Stimulated activated CD4-positive, alpha-beta T cell treated with anti-CD3 and anti-CD28 coated beads, Interleukin-15, amount 100 ng/mL, for 24 hours (primary cell): ENCODE measurements around the gene AGBL5.

Experiments used
- DNase-seq: peaks from one replicate; pipeline ENCODE4 v3.0.0-alpha.2; 2020

AGBL5 gene

GRCh38 chr2:27079233-27080139 is 28.0 kb downstream of the AGBL5 start:
- DNase-seq, result no peak

GRCh38 chr2:27080140-27080469 is 28.6 kb downstream of the AGBL5 start:
- DNase-seq, result no peak

DNA sequence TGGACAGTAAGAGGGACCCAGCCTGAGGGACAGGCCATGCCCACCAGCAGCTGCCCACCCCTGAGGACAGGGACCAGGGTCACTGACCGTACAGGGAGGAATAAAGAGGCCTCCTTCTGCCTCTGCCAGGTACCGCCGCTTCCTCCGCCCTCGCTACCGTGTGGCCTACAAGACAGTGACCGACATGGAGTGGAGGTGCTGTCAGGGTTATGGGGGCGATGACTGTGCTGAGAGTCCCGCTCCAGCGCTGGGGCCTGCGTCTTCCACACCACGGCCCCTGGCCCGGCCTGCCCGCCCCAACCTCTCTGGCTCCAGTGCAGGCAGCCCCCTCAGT is 29.1 kb downstream of the AGBL5 start:
- no peak for DNase-seq

DNA sequence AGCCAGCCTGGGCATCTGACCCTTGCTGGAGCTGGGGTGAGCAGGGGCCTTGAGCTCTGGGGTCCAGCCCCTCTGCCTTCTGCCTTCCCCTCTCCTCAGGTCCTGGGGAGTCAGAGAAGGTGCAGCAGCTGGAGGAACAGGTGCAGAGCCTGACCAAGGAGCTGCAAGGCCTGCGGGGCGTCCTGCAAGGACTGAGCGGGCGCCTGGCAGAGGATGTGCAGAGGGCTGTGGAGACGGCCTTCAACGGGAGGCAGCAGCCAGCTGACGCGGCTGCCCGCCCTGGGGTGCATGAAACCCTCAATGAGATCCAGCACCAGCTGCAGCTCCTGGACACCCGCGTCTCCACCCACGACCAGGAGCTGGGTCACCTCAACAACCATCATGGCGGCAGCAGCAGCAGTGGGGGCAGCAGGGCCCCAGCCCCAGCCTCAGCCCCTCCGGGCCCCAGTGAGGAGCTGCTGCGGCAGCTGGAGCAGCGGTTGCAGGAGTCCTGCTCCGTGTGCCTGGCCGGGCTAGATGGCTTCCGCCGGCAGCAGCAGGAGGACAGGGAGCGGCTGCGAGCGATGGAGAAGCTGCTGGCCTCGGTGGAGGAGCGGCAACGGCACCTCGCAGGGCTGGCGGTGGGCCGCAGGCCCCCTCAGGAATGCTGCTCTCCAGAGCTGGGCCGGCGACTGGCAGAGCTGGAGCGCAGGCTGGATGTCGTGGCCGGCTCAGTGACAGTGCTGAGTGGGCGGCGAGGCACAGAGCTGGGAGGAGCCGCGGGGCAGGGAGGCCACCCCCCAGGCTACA is 30.7 kb downstream of the AGBL5 start:
- DNase-seq, result no peak

DNA sequence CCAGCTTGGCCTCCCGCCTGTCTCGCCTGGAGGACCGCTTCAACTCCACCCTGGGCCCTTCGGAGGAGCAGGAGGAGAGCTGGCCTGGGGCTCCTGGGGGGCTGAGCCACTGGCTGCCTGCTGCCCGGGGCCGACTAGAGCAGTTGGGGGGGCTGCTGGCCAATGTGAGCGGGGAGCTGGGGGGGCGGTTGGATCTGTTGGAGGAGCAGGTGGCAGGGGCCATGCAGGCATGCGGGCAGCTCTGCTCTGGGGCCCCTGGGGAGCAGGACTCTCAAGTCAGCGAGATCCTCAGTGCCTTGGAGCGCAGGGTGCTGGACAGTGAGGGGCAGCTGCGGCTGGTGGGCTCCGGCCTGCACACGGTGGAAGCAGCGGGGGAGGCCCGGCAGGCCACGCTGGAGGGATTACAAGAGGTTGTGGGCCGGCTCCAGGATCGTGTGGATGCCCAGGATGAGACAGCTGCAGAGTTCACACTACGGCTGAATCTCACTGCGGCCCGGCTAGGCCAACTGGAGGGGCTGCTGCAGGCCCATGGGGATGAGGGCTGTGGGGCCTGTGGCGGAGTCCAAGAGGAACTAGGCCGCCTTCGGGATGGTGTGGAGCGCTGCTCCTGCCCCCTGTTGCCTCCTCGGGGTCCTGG is 31.4 kb downstream of the AGBL5 start:
- DNase-seq, result no peak

GRCh38 chr2:27083410-27084296 is 32.2 kb downstream of the AGBL5 start:
- no peak for DNase-seq

DNA sequence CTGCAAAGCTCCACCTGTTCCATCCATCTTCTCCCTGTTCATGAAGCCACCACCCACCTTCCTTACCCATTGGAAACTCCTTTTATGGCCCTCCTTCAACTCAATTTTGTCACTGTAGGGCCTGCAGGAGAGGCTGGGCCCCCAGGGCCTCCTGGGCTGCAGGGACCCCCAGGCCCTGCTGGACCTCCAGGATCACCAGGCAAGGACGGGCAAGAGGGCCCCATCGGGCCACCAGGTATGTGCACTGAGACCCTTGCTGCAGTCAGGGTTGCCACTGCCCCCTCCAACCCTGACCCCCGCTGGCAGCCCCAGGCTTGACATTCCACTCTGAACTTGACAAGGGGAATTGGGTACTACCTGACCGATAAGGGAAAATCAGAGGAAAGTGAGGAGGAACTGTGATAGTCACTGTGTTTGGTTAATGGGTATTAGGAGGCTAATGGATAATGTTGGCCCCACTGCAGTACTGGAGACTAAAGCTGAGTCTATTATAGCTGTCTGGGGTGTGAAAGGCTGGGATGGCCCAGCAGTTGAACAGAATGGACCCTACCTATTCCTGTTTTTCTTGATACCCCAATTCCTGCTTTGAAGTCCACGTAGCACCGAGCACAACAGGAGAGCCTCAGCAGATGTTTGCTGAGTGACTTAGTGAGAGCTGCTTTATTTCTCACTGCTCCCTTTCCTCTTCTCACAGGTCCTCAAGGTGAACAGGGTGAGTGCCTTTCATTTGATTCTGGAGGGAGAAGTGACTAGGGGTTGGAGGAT is 33.0 kb downstream of the AGBL5 start:
- no peak for DNase-seq

DNA sequence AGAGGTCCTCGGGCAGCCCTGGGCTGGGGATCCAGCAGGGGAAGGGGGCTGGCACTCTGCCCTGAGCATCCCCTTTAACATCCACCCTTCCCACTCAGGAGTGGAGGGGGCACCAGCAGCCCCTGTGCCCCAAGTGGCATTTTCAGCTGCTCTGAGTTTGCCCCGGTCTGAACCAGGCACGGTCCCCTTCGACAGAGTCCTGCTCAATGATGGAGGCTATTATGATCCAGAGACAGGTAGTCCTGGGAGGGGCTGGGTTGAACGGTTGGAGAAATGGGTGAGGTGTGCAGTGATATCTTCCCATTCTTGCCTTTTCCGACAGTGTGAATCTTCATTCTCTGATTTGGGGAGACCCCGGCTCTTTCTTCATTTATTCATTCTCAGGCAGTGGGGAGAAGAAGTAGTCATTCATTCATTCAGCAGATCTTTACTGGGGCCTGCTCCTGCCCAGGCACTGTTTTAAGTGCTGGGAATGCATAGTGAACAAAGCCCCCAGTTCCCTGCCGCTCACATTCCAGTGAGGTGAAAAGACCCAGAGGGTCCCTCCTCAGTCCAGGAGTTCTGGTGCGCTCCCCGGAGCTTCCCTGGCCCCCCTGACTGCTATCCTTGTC is 33.7 kb downstream of the AGBL5 start:
- no peak for DNase-seq

DNA sequence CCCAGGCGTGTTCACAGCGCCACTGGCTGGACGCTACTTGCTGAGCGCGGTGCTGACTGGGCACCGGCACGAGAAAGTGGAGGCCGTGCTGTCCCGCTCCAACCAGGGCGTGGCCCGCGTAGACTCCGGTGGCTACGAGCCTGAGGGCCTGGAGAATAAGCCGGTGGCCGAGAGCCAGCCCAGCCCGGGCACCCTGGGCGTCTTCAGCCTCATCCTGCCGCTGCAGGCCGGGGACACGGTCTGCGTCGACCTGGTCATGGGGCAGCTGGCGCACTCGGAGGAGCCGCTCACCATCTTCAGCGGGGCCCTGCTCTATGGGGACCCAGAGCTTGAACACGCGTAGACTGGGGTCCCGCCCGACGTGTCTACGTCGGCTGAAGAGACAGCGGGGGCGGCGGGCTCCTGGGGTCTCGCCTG is 34.2 kb downstream of the AGBL5 start:
- peak; percentile 58 for DNase-seq

DNA sequence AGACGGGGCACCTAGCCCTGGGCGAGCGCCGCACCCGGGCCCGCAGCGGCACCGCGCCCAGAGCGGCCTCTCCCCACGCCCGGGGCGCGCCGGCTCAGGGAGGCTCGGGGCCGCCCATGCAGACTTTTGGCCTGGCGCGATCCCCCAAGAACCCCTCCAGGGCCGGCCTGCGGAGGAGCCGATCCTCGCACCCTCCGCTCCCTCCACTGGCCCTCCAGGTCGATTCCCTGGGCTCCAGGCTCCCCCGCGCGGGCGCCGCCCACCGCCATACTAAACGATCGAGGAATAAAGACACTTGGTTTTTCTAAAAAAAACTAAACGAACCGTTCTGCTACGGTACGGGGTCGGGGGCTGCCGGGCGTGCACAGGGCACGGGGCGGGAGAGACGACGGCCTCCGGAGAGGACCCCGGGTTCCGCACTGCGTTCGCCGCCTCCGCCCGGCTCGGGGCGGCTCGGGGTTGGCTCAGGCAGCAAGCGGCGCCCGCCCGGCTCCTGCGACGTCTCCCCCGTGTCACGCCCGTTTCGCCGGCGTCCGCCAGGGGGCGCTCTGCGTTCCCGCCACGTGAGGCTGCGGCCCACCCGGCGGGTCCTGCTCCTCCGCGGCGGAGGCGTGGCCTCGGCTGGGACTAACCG is 34.7 kb downstream of the AGBL5 start:
- peak; percentile 97 for DNase-seq

- peak; percentile 55 for DNase-seq
Observed at GRCh38 chr2:27086724-27087593, 35.5 kb downstream of the AGBL5 start, which contains the start of gene KHK. Gene KHK, plus strand, starts transcription at chr2:27086772. Its CDS starts 488 bp downstream, at chr2:27087260.

GRCh38 chr2:27087823-27088410 is 36.4 kb downstream of the AGBL5 start:
- DNase-seq, result no peak

DNA sequence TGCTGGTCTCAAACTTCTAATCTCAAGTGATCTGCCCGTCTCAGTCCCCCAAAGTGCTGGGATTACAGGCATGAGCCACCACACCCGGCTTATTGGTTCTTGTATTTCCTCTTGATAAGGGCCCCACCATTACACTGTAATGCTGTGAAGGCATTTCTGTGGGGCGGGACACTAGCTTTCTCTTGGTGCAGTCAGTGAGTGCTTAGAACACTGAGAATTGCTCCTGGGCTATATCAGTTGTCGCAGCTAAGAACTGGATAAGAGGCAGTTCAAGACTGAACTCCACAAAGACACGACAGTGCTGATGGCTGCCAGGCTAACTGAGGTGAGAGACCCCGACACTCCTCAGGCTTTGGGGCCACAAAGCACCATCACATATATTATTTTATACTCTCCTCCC is 37.2 kb downstream of the AGBL5 start:
- no peak for DNase-seq

DNA sequence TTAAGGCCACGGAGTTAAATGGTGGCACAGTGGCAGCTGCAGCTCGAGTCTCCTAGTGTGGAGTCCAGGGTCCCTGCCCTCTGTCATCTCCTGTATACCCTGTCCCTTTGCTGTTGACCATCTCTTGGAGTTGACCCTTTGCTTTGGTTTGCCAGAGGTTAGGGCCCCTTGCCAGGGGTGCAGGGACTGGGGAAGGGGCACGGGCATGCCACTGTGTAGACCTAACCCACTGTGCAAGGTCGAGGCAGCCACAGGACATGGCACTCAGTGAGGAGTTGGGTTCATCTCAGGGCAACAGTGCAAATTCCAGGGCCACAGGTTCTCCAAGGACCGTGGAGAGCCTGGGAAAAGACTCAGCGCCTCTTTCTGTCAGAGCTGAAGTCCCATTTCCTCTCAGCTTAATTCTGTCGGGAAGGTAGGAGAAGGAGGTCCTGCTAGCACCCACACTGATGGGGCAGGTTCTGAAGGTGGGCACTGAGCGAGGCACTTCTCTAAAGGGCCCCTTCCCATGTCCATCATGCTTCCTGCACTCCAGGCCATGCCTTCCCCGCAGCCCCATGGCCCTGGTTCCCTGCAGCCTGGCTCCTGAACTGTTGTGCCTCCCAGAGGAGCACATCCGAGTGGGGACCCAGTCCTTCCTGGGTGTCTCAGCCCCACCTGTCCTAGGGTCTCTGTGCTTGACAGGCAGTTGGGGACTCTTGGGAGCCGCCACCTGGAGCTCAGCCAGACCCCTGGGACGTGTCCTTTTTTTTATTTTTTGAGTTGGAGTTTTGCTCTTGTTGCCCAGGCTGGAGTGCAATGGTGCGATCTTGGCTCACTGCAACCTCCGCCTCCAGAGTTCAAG is 37.9 kb downstream of the AGBL5 start:
- DNase-seq, result no peak

- no peak for DNase-seq
Observed at GRCh38 chr2:27091746-27092695, 40.6 kb downstream of the AGBL5 start.

DNA sequence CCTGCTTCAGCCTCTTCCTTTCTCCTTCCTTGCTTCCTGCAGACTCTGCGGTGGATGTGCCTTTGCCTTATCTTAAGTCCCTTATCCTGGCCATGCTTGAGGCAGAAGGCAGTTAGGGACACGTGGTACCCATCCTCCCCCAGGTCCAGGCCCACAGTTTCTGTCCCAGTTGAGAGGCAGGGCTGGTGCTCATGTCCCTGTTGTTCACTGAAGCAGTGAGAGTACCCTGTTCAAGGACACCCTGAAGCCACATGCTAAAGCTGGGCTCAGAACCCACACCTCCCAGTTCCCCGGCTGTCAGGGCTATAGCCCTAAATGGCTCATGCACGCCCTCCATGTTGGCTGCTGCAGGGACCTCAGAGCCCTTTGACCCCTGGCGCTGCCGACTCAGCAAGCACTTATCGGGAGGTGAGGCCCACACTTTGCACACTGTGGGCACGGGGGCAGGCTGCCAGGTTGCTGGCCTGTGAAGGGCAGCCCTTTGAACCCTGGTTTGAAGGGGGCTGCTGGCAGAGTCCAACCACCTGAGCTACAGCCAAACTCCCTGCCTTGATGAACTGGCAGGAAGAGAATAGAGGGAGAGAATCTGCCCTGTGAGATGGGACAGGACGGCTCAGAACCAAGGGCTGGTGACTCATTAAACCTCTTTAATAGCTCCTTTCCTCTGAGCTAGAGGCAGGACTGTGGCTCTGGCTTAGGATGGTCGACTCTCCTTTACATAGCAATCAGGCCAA is 41.4 kb downstream of the AGBL5 start:
- no peak for DNase-seq
